ENCODE results near the gene PCSK2.

The PCSK2 gene

DNA sequence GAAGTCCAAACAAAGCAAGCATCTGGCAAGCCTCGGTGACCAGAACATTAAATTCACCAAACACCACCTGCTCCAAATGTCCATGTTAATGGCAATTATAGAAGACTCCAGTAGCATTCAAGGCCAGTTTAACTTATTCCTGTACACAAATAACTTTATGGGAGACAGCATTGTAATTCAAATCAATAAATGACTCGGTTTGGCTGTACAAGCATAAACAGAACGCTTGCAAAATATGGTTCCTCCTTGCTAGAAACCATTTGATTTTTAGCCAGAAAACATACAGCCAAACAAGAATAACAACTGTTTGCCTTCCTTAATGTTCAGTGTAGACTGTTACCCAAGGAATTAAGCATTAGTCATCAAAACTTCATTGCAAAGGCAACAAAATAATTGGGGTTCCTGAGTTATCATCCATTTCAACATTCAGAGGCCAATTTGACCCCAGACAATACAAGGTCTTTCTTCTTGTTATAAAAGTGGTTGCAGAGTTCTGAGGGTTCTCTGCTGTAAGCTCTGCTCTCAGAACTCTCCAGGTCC lies 179.3 kb downstream of the PCSK2 start:
- no peak for DNase-seq

DNA sequence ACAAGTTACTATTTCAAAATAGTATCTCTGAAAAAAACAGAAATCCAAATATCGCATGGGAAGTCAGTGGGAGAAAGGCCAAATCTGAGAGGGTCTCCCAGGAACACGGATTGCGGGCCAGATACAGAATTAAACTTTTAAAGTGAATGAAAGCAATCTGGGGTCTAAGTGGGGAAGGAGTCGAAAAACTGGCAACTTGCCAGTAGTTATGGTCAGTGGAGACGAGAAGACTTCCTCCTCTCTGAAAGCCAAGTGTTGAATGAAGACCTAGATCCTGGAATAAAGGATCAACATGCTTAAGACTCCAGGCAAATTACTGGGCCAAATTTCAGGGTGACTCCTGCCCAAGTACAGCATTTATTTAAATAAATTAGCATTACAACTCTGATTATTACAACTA lies 180.7 kb downstream of the PCSK2 start:
- no peak for DNase-seq

DNA sequence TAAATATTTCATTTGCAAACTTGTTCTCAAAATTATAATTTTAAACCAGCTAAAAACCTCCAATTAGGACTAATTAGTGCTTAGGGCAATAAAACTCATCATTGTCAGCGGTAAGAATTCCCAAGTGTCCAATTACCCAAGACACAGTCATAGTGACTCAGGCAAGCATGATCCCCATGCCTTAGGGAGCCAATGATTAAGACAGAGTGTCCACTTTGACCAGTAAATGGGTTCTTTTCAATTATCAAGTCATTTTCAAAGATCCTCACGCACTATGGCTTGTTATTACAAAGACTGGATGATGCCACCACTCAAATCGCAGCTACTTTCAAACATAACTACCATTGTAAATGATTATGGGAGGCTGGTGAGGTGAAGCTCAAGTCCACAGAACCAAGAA lies 190.4 kb downstream of the PCSK2 start:
- no peak for DNase-seq

DNA sequence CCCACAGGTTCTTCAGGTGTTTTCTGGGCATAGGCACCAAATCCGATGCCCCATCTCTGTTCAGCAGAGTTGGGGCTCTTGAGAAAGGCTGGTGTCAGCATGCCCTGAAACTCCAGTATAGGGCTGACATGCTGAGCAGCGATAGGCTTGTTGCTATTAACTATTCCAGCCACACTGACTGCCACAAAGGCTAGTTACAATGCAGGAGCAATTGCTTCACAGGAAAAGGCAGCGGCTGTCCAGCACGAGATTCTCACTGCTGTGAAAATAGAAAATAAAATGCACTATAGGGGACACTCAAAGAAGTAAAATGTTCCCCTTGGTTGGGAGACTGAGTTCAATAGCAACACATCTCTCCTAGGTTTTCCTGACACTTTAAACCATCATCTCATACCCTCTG lies 191.9 kb downstream of the PCSK2 start:
- no peak for DNase-seq

DNA sequence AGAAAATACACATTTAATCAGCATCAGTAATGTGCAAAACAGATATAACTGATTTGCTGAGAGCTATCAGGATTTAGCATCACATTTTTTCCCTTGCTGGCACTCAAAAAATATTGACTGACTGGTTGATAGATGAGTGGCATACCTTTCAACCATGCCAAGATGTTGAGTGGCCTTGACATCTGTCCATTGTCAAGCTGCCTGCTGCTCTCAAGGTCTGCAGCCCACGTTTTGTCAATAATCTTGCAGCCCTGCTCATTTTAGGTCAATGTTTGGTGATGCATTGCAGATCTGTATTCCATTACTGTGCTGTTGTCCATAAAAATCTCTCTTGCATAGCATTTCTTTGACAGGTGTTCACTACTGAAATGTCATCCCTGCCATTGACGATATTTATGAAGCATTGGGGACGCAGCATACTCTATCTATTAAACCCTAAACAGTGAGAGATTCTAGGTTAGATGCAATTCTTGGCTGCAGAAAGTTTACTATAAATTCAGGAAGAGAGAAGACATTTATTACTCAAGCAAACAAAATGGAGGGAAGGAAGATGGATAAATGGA lies 192.7 kb downstream of the PCSK2 start:
- no peak for DNase-seq

DNA sequence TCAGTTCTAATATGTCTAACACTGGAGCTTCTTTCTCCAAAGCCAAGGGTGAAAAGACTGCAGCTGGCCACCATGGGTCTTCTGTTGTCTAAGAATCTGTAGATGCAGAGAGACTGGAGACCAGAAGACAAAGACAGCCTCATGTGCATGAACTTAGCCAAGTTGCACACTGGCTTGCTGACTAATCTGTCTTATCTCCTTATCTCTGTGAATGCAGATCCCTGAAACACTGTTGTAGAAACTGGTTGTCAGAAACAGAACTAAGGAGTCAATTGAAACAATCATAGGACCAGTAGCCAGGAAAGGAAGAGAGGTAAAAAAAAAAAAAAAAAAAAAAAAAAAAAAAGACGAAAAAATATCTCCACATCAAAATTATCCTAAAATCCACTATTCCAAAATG lies 194.7 kb downstream of the PCSK2 start:
- no peak for DNase-seq

DNA sequence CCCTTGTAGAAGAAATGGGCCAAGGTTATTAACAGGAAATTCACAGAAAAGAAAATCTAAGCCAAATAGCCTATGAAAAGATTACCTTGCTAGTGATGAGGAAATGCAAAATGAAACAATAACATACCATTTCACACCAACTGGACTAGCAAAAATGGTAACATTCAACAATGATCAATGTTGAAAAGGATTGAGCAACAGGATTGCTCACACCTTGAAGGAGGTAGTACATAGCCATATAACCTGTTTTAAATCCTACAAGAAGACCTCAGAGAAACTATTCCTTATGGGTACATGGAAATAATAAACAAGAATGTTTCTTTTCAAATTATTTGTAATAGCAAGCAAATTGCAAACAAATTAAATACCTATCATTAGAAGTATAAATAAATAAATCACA lies 196.9 kb downstream of the PCSK2 start:
- no peak for DNase-seq

DNA sequence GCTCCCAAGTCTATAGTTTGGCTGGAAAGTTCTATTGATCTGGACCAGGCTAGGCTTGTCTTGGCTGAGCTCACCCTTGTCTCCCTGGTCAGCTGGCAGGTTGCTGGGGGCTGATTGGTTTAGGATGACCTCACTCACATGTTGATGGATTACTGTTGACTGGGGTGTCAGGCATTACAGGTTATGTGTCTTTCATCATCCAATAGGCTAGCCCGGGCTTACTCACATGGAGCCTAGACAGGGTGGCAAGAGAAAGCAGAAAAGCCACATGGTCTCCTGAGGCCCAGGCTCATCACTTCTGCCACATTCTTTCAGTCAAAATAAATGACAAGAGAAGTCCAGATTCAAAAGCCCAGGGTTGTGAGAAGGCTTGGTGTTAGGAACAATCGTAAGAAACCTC lies 200.8 kb downstream of the PCSK2 start:
- no peak for DNase-seq

DNA sequence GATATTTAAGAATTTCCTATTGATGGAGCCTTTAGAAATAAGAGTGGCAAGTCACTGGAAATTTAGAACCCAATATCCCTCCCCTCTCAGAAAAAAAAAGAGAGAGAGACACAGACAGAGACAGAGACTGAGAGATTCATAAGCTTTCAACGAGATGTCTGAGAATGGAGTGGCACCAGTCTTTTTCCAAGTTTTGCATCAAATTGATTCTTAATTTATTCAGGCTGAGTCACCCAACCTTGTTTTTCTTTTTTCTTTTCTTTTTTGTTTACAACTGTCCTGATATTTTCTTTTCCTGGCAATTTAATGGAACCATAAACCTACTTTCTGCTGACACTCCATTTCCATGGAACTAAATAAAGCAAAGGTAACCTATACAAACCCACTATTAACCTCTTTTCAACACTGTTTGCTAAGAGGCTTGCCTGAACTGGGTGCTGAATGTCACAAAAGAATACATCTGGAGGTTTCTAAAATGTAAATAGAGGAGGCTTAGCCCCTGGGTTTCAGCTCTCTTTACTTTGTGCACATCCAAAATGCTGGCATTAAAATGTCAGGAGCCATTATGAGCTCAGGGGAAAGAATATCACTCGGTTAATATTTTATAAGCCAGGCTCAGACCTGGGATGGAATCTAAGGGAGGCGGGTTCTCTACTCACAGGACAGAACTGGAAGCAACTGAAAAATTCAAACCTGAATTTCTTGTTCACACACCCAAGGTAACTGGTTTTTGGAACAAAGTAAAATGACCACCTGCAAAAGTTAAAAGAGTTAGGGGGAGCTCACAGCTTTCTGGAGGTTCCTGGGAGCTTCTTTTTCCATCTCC lies 203.5 kb downstream of the PCSK2 start:
- no peak for DNase-seq

DNA sequence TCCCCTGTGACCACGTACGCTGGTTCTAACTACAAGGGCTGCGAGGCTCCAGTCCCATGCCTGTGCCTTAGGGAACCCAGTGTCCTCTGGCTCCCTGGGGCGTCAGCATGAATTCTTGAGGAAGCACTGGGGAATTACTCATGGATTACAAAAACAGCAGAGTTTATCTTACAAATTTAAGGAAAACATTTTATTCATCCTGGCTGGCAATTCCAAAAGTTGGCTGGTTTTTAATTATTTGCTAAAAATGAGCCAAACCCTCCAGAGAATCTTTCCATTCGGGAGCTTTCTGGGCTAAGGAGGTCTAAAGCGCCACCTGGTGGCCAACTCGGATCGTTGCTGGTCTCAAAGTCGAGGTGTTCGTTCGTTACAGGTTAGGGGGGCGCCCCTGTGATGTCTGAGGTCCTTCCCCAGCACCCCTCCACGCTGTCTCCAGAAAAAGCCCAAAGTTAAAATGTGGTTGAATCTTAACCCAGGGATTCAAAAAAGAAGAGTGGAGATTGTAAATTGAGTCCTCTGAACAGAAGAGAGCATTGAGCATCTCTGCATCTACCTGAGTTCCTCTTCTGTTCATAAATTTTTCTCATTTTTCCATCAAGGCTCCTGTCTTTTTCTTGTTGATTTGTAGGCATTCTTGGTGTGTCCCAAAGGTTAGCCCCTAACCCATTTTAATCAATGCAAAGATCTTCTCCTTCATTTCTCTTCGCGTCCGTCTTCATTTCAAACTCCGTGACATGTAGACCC lies 205.0 kb downstream of the PCSK2 start:
- peak; percentile 2 for DNase-seq

DNA sequence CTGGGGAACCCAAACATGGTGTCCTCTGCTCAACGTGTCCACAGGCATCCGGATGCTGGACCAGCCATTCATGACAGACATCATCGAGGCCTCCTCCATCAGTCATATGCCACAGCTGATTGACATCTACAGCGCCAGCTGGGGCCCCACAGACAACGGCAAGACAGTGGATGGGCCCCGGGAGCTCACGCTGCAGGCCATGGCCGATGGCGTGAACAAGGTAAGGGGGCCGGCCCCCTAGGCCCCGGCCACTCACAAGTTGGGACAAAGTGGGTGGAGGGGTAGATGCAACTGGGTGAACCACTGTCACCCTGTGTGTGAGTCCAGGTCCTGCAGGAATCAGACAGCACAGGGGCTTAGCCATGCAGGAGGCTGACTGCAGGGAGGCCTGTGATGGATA lies 209.8 kb downstream of the PCSK2 start:
- no peak for DNase-seq

DNA sequence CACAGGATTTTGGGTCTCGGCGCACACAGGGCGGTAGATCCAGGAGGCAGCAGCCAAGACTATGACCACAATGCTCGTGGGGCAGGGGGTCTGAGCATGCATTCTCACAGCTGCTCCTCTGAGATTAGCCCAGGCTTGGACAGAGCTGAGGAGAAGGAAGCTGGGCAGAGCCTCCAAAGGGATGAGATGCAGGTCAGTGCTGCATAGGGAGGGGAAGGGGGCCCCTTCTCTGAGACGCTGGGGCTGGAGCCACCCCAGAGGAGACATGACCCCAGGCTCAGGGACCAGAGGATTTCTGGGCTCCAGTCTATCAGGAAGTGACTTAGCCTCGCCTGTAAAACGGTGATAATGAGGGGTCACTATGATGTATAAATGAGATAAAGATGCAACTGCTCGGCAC lies 210.4 kb downstream of the PCSK2 start:
- no peak for DNase-seq

DNA sequence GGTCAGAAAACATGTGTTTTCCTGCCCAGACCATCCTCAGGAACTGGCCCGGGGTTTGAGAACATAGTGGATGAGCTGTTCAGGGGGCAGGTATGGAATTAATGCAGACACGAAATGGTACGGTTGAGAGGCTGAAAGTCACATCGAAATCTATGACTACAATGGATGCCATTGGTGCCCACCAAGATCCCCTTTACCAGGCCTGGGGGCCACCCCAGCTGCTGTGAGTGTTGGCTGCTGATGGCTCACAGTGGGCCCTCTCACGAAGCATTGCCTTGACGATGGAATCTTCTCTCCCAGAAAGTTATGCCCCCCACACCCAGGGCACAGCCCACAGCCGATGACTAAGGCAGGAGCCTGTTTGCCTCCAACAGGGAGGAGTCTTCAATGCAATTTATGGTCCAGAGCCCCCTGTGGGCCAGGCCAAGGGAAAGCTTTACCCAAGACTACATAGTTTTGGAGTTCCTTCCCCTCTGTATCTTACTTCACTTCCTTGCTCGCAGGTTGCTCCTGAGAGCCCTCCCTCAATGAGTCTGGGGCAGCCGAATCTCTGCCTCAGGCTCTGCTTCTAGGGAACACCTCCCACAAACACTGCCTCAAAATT lies 211.7 kb downstream of the PCSK2 start:
- no peak for DNase-seq

DNA sequence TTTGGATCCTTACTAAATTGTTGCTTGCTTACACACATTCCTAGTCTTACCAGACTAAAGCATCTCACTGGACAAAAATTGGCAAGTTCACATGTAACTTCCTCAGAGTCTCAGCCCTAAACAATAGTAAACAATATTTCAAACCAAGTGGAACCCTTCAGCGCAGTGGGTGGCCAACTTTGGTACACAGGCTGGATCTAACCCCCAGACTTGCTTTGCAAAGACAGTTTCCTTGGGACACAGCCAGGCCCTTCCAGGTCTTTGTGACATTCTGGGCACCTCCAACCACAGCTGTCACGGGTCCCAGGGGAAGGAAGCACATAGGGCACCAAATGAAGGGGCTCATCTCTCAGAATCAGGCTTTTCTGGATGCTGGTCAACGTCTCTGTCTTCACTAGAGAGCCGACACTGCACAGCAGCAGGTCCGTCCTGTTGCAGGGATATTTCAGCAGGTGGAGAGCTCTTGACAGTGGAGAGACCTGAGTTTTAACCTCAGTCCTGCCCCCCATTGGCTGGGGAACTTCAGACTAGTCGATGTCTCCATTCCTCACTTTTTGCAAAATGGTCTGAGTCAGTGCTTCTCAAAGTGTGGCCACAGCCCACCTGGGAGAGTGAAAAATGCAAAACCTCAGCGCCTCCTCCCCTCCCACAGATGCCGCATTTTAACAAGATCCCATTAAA lies 212.9 kb downstream of the PCSK2 start:
- DNase-seq = no peak

DNA sequence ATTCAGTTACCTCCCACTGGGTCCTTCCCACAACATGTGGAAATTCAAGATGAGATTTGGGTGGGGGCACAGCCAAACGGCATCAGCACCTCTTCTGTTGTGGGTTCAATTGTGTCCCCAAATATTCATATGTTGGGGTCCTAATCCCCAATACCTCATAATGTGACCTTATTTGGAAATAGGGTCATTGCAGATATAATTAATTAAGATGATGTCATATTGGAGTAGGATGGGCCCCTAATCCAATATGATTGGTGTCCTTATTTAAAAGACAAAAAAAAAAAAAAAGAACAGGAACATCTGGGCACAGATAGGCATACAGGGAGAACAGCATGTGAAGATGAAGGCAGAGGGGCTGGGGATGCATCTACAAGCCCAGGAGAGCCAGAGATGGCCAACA lies 214.9 kb downstream of the PCSK2 start:
- no peak for DNase-seq

DNA sequence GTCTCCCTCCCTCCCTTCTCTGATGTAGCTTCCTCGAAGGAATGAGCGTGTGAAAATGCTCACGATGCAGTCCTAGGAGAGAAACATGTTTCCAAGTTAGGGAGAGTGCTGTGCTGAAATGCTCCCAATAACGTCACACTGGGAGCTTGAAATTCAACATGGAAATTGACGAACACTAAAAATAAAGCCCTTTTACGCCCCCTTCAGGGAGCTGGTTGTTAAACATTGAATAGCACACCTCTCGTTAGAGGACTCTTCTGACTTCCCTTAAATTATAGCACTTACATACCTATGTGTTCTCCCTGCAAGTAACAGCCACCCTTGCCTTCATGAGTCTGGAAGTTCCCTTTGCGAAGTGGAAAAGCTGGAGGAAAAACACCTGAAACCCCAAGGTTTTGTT lies 215.7 kb downstream of the PCSK2 start:
- DNase-seq = no peak

DNA sequence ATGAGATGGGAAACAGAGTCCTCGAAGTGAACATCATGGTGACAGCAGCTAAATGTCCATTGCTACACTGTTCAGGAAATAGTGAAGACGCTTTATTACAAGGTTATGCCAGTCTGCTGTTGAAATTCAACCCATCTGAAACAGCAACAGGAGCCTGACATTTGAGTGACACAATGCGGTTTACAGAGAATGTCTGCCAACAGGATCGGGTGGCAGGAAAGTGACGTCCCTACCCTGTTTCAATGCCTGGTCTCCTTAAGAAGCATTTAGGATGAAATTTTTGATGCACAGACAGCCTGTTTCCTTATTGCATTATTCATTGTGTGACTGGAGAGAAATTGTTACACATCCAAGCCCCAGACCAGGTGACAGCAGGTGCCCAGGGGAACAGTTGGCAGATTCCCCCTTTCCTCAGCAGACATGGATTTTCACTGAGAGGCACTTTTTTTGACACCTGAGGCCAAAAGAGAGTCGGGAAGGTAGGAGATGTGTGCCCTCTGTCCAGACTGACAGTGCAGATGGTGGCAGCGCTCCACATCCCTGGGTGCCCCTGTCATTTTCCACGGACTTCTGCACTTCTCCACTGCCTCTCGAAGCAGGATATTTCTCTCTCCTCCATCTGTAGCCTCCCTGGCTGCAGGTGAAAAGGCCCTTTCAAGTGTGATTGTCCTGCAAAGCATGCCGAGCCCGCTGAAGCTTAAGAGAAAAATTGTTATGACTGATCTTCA lies 216.5 kb downstream of the PCSK2 start:
- no peak for DNase-seq

DNA sequence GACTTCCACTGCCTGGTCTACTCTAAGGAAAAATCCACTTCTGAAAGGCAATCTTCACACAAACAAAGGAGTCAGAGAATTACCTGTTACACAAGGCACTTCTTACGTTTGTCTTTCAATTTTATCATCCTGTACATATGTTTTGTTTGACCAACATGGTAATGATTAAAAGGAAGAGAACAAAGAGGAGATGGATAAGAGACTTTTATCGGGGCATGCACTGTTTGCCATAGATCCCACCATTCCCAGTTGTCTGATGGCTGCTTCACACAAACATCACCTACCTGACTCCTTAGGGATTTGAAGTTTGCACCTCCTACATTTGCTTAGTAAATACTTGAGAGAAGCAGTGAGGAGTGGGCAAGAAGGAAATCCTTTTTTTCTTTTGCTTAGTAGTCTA lies 217.3 kb downstream of the PCSK2 start:
- DNase-seq = no peak

DNA sequence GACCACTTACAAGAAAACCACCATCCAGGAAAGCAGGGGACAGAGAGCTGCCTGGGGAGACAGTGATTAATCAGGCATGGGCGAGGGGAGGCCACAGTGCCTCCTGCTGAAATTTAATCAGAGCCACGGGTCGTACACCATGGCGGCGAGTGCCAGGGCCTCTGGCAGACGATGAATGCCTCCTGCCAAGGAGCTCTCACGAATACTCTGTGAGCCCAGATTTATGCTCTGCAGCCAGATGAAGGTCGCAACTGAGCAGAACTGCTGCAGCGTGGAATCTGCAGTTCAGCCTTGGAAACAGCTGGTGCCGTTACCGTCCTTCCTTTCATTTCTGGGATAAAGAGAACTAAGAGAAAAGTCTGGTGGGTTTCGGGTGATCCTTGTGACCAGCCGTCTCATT lies 218.7 kb downstream of the PCSK2 start:
- no peak for DNase-seq

DNA sequence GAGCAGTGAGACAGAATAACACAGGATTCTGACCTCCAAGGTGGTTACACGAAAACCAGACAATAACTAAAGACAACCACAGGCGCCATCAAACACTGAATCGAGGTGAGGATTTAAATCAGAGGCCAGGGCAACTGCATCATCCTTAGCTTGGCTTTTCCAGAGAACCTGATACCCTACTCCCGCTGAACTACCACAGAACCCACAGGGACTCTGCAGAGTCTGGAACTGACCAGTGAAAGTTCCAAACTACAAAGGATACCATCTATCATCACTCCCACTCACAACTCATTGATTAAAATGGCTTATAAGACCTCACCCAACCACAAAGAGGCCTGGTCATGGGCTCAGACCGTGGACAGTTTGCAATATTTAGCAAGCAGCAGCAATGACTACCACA lies 219.3 kb downstream of the PCSK2 start:
- no peak for DNase-seq

DNA sequence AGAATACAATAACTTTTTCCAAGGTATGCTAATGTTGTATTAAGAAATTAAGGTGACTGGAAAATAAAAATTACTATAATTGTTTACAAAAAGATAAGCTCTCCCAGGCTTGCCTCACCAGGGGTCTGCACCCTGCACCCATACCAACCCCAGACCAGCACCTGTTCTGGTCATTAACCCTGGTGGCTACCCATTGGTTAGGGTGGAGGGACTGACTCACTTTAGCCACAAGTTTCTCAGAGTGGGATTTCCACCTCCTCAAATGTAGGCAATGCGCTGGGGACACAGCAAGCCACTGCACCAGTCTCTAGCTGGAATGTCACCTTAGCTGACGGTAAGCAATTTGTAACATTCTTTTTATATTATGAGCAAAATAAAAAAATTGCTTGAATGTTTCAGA lies 221.2 kb downstream of the PCSK2 start:
- no peak for DNase-seq

DNA sequence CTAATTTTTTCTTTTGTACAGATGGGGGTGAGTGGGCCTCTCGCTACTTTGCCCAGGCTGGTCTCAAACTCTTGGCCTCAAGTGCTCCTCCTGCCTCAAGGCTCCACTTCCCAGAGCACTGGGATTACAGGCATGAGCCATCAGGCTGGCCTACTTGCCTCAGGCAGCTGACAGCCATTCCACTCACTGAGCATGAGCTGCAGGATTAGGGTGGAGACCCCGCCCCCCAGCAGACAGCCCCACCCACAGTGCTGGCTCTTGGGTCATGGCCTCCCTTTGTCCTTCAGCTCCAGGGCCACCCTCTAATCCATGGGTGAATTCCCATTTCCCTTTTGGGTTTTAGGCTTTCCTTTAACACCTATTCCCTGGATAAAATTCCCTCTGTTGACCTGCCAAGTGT lies 222.2 kb downstream of the PCSK2 start:
- no peak for DNase-seq

Data from activated effector memory CD4-positive, alpha-beta T cell treated with Interleukin-2 at 50 U/mL for 16 hours (primary cell).